Skeletal muscle tissue (tissue), 4 donors: ENCODE results near the gene ALG5. TPM values are rescaled to one million over a fixed set of nuclear protein-coding genes. Genes with fewer than 3 reads are reported as not detected.
A peak's percentile ranks its signal among the peaks of the same experiment; 100 is the strongest.

Experiments used
- H3K27ac ChIP-seq: one replicate; pipeline ENCODE4 v1.7.0; 2013; ENCODE audit warnings: mild to moderate bottlenecking, low read depth, low read length, inconsistent platforms
- H3K27me3 ChIP-seq, 3 donors: one replicate each; pipeline ENCODE4 v1.7.0; 2013; ENCODE audit warnings: low read length in 3 of 3; ENCODE audit not compliant: control insufficient read depth in 3 of 3, insufficient read depth in 3 of 3
- H3K36me3 ChIP-seq, 3 donors: one replicate each; pipeline ENCODE4 v1.7.0; 2013; ENCODE audit warnings: low read length in 3 of 3; ENCODE audit not compliant: control insufficient read depth in 3 of 3, insufficient read depth in 3 of 3
- H3K4me1 ChIP-seq, 3 donors: one replicate each; pipeline ENCODE4 v1.7.0; 2013; ENCODE audit warnings: low read length in 3 of 3, mild to moderate bottlenecking in 3 of 3; ENCODE audit not compliant: control insufficient read depth in 3 of 3, insufficient read depth in 3 of 3
- H3K4me3 ChIP-seq, 3 donors: one replicate each; pipeline ENCODE4 v1.7.0; 2013; ENCODE audit warnings: low read length in 3 of 3
- H3K9ac ChIP-seq, 3 donors: one replicate each; pipeline ENCODE4 v1.7.0; 2013; ENCODE audit warnings: low read length in 3 of 3, mild to moderate bottlenecking in 3 of 3, moderate library complexity in 2 of 3, low read depth in 1 of 3
- H3K9me3 ChIP-seq, 3 donors: one replicate each; pipeline ENCODE4 v1.7.0; 2013; ENCODE audit warnings: low read length in 3 of 3; ENCODE audit not compliant: control insufficient read depth in 3 of 3
- total RNA-seq: library from RNA; depleted of rRNA; stranded (reverse); fragments of >200 nt; gene quantifications from one replicate; pipeline ENCODE4 v1.2.3, GENCODE V29; 2014
- donor health status: Osteomylitis.

The ALG5 gene
- total RNA-seq, 1 donor from 2014 or later = 30.3 TPM

DNA sequence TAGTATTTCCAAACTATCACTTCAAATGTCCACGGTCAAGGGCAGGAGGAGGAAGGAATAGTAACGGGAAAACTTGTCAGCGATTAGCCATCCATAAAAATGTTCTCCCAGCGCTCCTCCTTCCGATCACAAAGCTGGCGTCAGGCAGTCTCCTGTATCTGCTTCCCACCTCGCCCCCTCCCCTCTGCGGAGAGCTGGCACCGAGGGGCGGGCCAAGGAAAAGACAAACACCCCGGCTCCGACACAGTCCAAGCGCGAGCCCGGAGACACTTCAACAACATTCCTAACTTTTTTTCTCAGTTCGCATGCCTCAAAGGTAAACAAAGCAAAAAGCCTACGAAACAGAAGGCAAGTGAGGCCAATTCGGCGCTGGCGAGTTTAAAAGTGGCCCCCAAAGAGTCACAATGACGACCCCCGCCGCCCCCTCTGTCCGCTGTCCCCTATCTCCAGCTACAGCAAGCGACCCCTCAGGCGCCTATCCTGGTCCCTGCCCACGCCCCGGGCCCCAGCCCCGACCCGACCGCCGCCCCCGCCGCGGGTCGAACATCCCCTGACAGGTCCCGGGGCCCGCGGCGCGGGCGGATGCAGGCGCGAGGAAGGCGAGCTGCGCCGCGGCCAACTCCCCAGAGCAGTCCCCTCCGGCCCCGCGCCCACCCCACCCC lies 79.8 kb downstream of the ALG5 start:
- no peaks in the 10 kb centered on the region for H3K27me3 ChIP-seq

DNA sequence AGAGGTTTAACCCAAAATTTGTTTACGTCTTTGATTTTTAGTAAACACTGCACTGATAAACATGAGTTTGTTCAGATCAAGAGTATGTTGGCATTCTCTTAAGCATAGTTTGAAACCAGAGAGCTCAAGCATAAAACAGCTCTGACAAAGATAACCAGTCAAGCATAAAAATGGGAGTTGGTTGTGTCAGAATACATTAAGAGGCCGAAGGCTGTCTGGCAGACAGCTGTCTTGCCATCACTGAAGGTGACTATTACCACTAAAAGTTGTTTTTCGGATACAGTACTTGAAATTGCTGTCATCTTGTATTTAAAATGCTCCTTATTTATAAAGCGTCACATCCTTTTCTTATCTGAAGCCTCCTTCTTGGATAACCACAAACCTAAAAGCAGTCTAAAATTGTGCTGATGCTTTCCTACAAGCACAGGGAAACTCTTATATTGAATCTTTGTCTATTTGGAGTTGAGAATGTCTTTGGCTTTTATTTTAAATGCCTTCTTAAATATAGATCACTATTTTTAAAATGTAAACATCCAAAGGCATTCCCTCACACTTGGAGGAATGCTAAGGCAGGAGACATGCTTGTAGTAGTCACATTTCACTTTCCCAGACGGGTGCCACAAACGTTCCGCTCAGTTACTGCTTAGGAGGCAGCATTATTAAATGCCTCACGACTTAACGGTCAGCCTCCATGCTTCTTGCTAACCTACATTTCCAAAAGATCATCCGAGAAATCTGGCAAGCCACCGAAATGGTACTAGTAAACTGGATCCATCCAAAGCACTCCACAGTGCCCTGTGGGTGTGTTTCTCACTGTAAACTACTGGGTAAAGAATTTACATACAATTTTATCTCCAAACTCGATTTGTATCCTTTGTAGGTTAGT lies 80.7 kb downstream of the ALG5 start:
- H3K36me3 ChIP-seq = no peaks in the 10 kb centered on the region
- no peaks in the 10 kb centered on the region for H3K27me3 ChIP-seq
- H3K27ac ChIP-seq = peak overlapping the region; percentile 39
- H3K9ac ChIP-seq = peak overlapping the region; percentile 72 to 81 (median 77)
- peak overlapping the region; percentile 75 to 84 (median 75) for H3K4me3 ChIP-seq
- H3K9me3 ChIP-seq = no peaks in the 10 kb centered on the region
- peaks cover 8 to 27% (median 19%) of the 10 kb centered on the region in 3 donors for H3K4me1 ChIP-seq

More for the DNA sequence above, 79.8 kb downstream of the ALG5 start:
- H3K27ac ChIP-seq = peak overlapping the region; percentile 39
- H3K9ac ChIP-seq = peak overlapping the region; percentile 72 to 81 (median 77)
- H3K9me3 ChIP-seq = no peaks in the 10 kb centered on the region
- peaks cover 8 to 27% (median 16%) of the 10 kb centered on the region in 3 donors for H3K4me1 ChIP-seq
- peak overlapping the region; percentile 75 to 84 (median 75) for H3K4me3 ChIP-seq
- H3K36me3 ChIP-seq = no peaks in the 10 kb centered on the region

DNA sequence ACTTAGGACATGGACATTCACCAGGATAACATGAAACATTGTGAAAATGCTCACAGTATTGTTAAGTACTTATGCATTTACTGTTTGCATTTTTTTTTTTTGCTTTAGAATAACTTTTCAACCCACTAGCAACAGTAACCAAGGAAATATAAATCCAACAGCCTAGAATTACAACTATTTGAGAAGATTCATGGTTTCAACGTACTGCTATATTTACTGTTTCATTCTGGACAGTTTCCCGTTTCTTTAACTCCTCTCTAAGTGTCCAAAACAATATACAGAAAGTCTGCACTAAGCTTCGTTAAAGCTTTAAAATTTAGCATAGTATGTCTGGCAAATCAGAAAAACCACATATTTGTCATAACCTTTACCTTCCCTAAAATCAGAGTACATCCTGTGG lies 81.8 kb downstream of the ALG5 start:
- Histone ChIP-seq H3K36me3 (no peaks in the 10 kb centered on the region), H3K4me3 (no peak overlapping the region), H3K27ac (no peak overlapping the region), H3K9me3 (no peaks in the 10 kb centered on the region), H3K9ac (no peak overlapping the region), H3K4me1 (peaks cover 8 to 27% (median 19%) of the 10 kb centered on the region in 3 donors), H3K27me3 (no peaks in the 10 kb centered on the region)

DNA sequence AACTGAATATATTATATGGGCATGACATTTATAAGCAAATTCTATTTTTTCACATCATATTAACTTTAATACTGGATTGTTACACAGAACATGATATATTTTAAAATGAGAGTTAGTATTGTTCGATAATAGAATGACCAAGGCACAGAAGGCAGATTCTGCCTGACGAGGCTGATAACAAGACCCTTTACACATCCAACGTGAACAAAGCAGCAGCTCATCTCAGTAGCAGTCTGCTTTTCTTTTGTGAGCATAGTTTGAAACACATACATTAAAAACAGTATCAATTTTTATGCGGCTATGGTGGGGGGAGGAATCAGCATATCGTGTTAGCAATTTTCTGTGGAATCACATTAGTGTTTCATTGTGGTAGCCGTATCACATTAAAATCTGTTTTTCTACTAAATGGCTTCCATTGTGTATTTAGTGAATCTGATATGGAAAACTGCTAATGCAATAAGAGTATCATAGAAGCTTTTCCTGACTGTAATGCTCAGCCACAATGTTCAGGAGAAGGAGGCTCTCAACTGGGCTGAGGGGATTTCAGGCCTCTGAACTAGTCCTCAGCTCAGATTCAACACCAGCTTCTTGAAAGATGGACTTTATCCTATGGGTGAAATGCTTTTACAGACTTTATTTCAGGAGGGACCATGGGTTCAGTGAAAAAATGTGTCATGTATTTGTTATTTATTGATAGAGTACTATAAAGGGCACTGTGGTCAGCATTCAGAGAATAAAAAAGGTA lies 83.1 kb downstream of the ALG5 start:
- Histone ChIP-seq H3K36me3 (no peaks in the 10 kb centered on the region), H3K4me3 (no peak overlapping the region), H3K9me3 (no peaks in the 10 kb centered on the region), H3K27ac (no peak overlapping the region), H3K27me3 (no peaks in the 10 kb centered on the region), H3K4me1 (peaks cover 8 to 27% (median 19%) of the 10 kb centered on the region in 3 donors), H3K9ac (no peak overlapping the region)

DNA sequence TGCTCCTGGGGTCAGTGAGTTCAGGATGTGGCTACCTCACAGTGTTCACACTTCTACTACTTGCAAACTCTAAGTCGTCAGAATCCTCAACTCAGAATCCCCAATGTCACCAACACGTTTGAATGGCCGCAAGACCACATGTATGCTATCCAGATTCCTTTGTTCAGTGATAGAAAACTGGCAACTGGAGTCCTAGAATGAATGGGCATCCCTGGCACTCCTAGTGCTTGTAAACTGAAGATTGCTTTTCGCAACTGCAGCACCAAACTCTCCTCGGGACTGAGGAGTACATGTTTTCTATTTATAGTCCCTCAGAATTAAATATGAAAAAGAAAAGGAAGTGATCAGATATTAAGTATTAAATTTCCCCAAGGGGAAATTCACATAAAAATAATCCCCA lies 84.0 kb downstream of the ALG5 start:
- peak overlapping the region in 1 of 3 donors; percentile 18 for H3K9ac ChIP-seq
- H3K4me3 ChIP-seq = peak overlapping the region in 1 of 3 donors; percentile 23
- no peaks in the 10 kb centered on the region for H3K9me3 ChIP-seq
- no peaks in the 10 kb centered on the region for H3K27me3 ChIP-seq
- H3K36me3 ChIP-seq = no peaks in the 10 kb centered on the region
- H3K27ac ChIP-seq = no peak overlapping the region
- peaks cover 5 to 27% (median 19%) of the 10 kb centered on the region in 3 donors for H3K4me1 ChIP-seq

DNA sequence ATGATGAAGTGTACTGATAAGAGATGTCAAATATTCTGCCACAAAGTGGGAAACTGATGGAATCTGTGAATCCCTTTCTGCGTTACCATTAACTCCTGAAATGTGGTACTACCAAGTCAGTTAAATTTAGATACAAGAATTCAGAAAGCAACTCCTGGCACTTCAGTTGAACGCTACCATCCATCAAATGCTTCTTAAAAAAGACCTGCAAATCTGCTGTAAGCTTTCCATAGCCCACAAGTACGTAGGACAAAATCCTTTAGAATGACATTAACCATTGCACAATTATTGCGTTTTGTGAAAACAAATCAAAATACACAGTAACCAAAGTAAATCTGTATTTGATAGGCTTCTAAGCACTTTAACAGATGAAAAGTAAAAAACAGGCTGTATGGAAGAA lies 84.5 kb downstream of the ALG5 start:
- H3K9me3 ChIP-seq = no peaks in the 10 kb centered on the region

DNA sequence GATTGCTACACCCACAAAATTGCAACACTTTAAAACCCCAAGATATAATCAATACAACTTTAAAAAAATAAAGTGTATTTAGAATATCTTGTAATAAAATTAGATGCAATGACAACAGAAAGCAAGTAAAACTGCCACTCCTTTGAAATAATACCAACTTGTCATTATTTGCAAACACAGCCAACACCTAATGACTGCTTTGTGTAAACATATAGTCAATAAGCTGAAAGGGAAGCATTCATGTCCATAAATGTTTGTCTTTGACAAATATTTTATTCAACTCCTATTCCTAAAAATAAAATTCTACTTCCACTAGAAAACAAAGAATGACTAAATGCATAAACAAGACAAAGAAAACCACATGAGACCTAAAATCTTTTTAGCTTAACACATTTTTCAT lies 85.7 kb downstream of the ALG5 start:
- no peak overlapping the region for H3K27ac ChIP-seq
- no peaks in the 10 kb centered on the region for H3K9me3 ChIP-seq
- H3K4me3 ChIP-seq = no peak overlapping the region
- H3K4me1 ChIP-seq = peaks cover 5 to 19% (median 19%) of the 10 kb centered on the region in 3 donors
- no peaks in the 10 kb centered on the region for H3K36me3 ChIP-seq
- no peak overlapping the region for H3K9ac ChIP-seq
- no peaks in the 10 kb centered on the region for H3K27me3 ChIP-seq

More for the DNA sequence above, 84.5 kb downstream of the ALG5 start:
- Histone ChIP-seq H3K4me1 (peaks cover 5 to 27% (median 19%) of the 10 kb centered on the region in 3 donors), H3K27ac (no peak overlapping the region), H3K36me3 (no peaks in the 10 kb centered on the region), H3K27me3 (no peaks in the 10 kb centered on the region), H3K9ac (no peak overlapping the region), H3K4me3 (no peak overlapping the region)

DNA sequence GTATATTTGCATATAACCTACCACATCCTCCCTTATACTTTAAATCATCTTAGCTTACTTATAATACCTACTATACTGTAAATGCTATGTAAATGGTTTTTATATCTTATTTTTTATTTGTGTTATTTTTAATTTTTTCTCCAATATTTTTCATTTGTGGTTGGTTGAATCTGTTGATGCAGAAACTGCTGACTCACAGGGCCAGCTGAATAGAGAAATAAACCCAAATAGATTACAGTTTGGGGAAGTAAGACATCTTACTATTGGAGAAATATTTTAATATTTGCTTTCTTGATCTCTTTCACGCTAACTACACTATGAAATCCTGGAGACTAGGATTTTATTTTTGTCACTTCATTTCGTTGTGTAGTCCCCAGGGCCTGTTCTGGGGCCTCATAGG lies 86.2 kb downstream of the ALG5 start:
- no peaks in the 10 kb centered on the region for H3K9me3 ChIP-seq
- no peak overlapping the region for H3K4me3 ChIP-seq
- H3K36me3 ChIP-seq = no peaks in the 10 kb centered on the region
- H3K9ac ChIP-seq = no peak overlapping the region
- H3K27me3 ChIP-seq = no peaks in the 10 kb centered on the region
- peaks cover 3 to 15% (median 14%) of the 10 kb centered on the region in 3 donors for H3K4me1 ChIP-seq
- H3K27ac ChIP-seq = no peak overlapping the region

DNA sequence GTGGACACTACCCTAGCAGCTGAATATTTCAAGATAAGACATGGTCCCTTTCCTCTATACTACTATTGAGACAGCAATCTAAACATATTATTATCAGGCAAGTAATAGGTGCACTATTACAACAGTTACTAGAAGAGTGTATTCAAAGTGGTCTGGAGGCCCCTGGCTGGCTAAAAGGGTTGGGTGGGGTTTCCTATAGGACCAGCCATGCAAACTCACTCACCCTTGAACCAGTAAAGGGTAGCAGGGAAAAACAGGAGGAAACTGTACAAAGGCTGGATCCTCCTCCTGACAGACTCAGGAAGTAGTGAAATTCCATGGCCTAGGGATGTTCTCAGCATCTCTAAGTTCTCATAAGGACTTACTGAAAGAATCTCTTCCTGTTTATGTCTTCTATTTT lies 86.8 kb downstream of the ALG5 start:
- no peak overlapping the region for H3K27ac ChIP-seq
- H3K36me3 ChIP-seq = no peaks in the 10 kb centered on the region
- no peaks in the 10 kb centered on the region for H3K27me3 ChIP-seq
- H3K4me1 ChIP-seq = peaks cover 3 to 12% (median 11%) of the 10 kb centered on the region in 3 donors
- no peak overlapping the region for H3K4me3 ChIP-seq
- H3K9ac ChIP-seq = no peak overlapping the region
- H3K9me3 ChIP-seq = no peaks in the 10 kb centered on the region
